DND-41 (cell line): ENCODE measurements around the gene ACTA2.

Experiments
- EZH2 ChIP-seq: IDR thresholded peaks from 3 replicates; pipeline ENCODE4 v1.6.1; 2012; ENCODE audit warnings: borderline replicate concordance, low read depth, mild to moderate bottlenecking, moderate library complexity, low read length, inconsistent platforms; ENCODE audit not compliant: severe bottlenecking
- TF ChIP-seq, protein P1 (sequence below): IDR thresholded peaks from 2 replicates; pipeline ENCODE4 v1.5.1; 2012; ENCODE audit warnings: borderline replicate concordance, low read length, moderate library complexity, mild to moderate bottlenecking; ENCODE audit not compliant: poor library complexity, severe bottlenecking; ENCODE audit errors: extremely low read depth

GRCh38 chr10:88983206-88983605 lies 30.6 kb upstream of the ACTA2 start:
- TF ChIP-seq, protein P1, sequence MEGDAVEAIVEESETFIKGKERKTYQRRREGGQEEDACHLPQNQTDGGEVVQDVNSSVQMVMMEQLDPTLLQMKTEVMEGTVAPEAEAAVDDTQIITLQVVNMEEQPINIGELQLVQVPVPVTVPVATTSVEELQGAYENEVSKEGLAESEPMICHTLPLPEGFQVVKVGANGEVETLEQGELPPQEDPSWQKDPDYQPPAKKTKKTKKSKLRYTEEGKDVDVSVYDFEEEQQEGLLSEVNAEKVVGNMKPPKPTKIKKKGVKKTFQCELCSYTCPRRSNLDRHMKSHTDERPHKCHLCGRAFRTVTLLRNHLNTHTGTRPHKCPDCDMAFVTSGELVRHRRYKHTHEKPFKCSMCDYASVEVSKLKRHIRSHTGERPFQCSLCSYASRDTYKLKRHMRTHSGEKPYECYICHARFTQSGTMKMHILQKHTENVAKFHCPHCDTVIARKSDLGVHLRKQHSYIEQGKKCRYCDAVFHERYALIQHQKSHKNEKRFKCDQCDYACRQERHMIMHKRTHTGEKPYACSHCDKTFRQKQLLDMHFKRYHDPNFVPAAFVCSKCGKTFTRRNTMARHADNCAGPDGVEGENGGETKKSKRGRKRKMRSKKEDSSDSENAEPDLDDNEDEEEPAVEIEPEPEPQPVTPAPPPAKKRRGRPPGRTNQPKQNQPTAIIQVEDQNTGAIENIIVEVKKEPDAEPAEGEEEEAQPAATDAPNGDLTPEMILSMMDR, result no peak
- TF ChIP-seq EZH2, result no peak
